ENCODE measurements around the gene ERCC4. TPM values are rescaled to one million over a fixed set of nuclear protein-coding genes. Genes with fewer than 3 reads are reported as not detected.

ERCC4 gene
- total and polyA plus RNA-seq, 7 donors: 0.60 to 11.4 (median 7.7) TPM

- no peak overlapping the region for H3K27ac ChIP-seq
These were observed 23.3 kb upstream of the ERCC4 start for GRCh38 chr16:13896543-13897182.

GRCh38 chr16:13897806-13898205 lies 22.1 kb upstream of the ERCC4 start:
- Histone ChIP-seq H3K27ac (no peak overlapping the region), H3K4me3 (no peak overlapping the region), H3K27me3 (no peaks in the 10 kb centered on the region), H3K9me3 (peaks cover 0 to 3% (median 0%) of the 10 kb centered on the region in 4 donors), H3K36me3 (no peaks in the 10 kb centered on the region), H3K4me1 (peaks cover 0 to 3% (median 0%) of the 10 kb centered on the region in 4 donors)
- intact Hi-C loops (cut with DNase I): no loop called here
- WGBS, 2 donors: 76 to 79% methylated on average over 2 of the region's 2 CpGs
- TF ChIP-seq POLR2A (IDR thresholded peaks at IDR 0.05) (no peak), EP300 (IDR thresholded peaks at IDR 0.05) (no peak), POLR2AphosphoS5 (IDR thresholded peaks at IDR 0.05) (no peak), CTCF (IDR thresholded peaks at IDR 0.05) (no peak)
- DNase-seq: no peak

More at GRCh38 chr16:13896543-13897182, 23.3 kb upstream of the ERCC4 start:
- TF ChIP-seq POLR2A (IDR thresholded peaks at IDR 0.05) (no peak), CTCF (IDR thresholded peaks at IDR 0.05) (no peak), EP300 (IDR thresholded peaks at IDR 0.05) (no peak), POLR2AphosphoS5 (IDR thresholded peaks at IDR 0.05) (no peak)
- H3K36me3 ChIP-seq: no peaks in the 10 kb centered on the region
- H3K4me3 ChIP-seq: no peak overlapping the region
- no peak for DNase-seq
- no peaks in the 10 kb centered on the region for H3K27me3 ChIP-seq
- intact Hi-C loops (cut with DNase I): no loop called here
- H3K4me1 ChIP-seq: no peaks in the 10 kb centered on the region
- peaks cover 0 to 3% (median 0%) of the 10 kb centered on the region in 4 donors for H3K9me3 ChIP-seq
- 78 to 79% methylated on average over 4 of the region's 4 CpGs for WGBS, 2 donors

GRCh38 chr16:13898233-13898632 lies 21.7 kb upstream of the ERCC4 start:
- Histone ChIP-seq H3K4me1 (peaks cover 0 to 4% (median 0%) of the 10 kb centered on the region in 4 donors), H3K4me3 (no peak overlapping the region), H3K27ac (peak overlapping the region in 1 of 4 donors; percentile 27), H3K9me3 (peaks cover 0 to 3% (median 0%) of the 10 kb centered on the region in 4 donors), H3K27me3 (no peaks in the 10 kb centered on the region), H3K36me3 (no peaks in the 10 kb centered on the region)
- TF ChIP-seq POLR2AphosphoS5 (IDR thresholded peaks at IDR 0.05) (no peak), CTCF (IDR thresholded peaks at IDR 0.05) (no peak), POLR2A (IDR thresholded peaks at IDR 0.05) (no peak), EP300 (IDR thresholded peaks at IDR 0.05) (no peak)
- no peak for DNase-seq
- 85 to 89% methylated on average over 3 of the region's 3 CpGs for WGBS, 2 donors
- intact Hi-C loops (cut with DNase I): no loop called here

GRCh38 chr16:13902052-13902451 lies 17.9 kb upstream of the ERCC4 start:
- no peaks in the 10 kb centered on the region for H3K36me3 ChIP-seq
- H3K9me3 ChIP-seq: no peaks in the 10 kb centered on the region
- WGBS, 2 donors: 80 to 90% methylated on average over 3 of the region's 3 CpGs
- TF ChIP-seq EP300 (IDR thresholded peaks at IDR 0.05) (no peak), CTCF (IDR thresholded peaks at IDR 0.05) (no peak), POLR2AphosphoS5 (IDR thresholded peaks at IDR 0.05) (no peak), POLR2A (IDR thresholded peaks at IDR 0.05) (no peak)
- no peak overlapping the region for H3K4me3 ChIP-seq
- intact Hi-C loops (cut with DNase I): no loop called here
- H3K4me1 ChIP-seq: peaks cover 0 to 4% (median 0%) of the 10 kb centered on the region in 4 donors
- DNase-seq: no peak
- no peak overlapping the region for H3K27ac ChIP-seq
- no peaks in the 10 kb centered on the region for H3K27me3 ChIP-seq
